Breast epithelium (tissue), 3 donors: ENCODE results near the gene TRIP6.

Experiments
- CTCF ChIP-seq, 3 donors: fragments of 450-650 bp; IDR thresholded peaks; one replicate each; pipeline ENCODE4 v1.5.1; 2016 to 2017; ENCODE audit warnings: antibody characterized with exemption in 3 of 3, mild to moderate bottlenecking in 3 of 3, moderate library complexity in 3 of 3
- POLR2A ChIP-seq: fragments of 450-650 bp; IDR thresholded peaks from one replicate; pipeline ENCODE4 v1.6.1; 2016; ENCODE audit warnings: antibody characterized with exemption, mild to moderate bottlenecking, moderate library complexity
- POLR2AphosphoS5 ChIP-seq, 3 donors: sonication (generic); formaldehyde crosslinking; IDR thresholded peaks; one replicate each; pipeline ENCODE4 v1.6.1; 2017; ENCODE audit warnings: antibody characterized with exemption in 3 of 3

- TF ChIP-seq CTCF (IDR thresholded peaks at IDR 0.05) (no peak), POLR2A (no peak), POLR2AphosphoS5 (IDR thresholded peaks at IDR 0.05) (no peak)
These were observed 53.9 kb downstream of the TRIP6 start for GRCh38 chr7:100921039-100921438.
